Activated CD4-positive, alpha-beta T cell treated with anti-CD3 and anti-CD28 coated beads for 4 hours (primary cell): ENCODE data around the gene OPRM1.
"Not testable (repeated sequence)": the region's sequence is repeated elsewhere in the genome, so short reads cannot be mapped to it uniquely, and the experiment has no call there.

Experiments
- DNase-seq, 2 donors: peaks; one replicate each; pipeline ENCODE4 v3.0.0-alpha.2; 2020

OPRM1 gene

DNA sequence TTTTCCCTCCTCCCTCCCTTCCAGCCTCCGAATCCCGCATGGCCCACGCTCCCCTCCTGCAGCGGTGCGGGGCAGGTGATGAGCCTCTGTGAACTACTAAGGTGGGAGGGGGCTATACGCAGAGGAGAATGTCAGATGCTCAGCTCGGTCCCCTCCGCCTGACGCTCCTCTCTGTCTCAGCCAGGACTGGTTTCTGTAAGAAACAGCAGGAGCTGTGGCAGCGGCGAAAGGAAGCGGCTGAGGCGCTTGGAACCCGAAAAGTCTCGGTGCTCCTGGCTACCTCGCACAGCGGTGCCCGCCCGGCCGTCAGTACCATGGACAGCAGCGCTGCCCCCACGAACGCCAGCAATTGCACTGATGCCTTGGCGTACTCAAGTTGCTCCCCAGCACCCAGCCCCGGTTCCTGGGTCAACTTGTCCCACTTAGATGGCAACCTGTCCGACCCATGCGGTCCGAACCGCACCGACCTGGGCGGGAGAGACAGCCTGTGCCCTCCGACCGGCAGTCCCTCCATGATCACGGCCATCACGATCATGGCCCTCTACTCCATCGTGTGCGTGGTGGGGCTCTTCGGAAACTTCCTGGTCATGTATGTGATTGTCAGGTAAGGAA is at the start of gene OPRM1:
TSS of gene OPRM1 (plus strand) at position 10 of the 612 bp plus-strand sequence. CDS start at position 315, 305 bp downstream.
- peak in 1 of 2 donors; percentile 1 for DNase-seq

GRCh38 chr6:153989989-153990388 is 49.1 kb upstream of the OPRM1 start:
- DNase-seq: no peak

- DNase-seq: no peak
These were observed 45.0 kb upstream of the OPRM1 start for GRCh38 chr6:153994004-153994403.

DNA sequence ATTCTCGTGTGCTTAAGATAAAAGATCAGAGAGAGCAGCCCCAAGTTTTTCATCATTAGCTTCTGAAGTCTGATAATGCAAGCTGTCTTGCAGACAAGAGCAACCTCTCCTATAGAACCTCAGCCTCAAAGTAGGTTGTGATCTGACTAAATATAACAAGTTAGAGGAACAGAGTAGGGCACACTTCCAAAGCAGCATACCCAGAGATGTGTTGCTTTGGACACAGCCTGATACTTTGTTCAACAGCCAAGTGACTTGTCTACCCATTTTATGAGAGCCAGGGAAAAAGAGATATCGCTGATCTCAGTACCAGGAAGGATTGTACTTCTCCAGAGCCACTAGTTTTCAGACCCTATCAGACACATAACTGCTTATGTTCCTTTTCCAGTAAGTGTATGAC is 44.2 kb upstream of the OPRM1 start:
- DNase-seq: no peak

DNA sequence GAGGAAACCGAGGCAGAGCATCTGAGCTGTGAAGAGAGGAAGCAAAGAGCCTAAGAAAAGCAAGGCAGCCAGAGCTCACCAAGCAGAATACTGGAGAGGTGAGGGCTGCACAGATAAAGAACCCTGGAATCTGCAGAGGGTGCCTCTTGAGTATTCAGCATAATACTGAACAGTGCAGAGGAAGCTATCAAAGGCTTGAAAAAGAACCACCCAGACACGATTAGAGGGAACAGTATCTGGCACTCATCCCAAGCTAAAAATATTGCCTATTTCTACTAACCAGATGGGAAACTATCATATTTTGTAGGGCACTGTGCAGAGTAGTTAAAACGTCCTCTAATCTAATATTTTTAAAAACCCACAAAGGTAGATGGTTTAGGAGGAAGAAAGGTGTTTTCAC is 41.8 kb upstream of the OPRM1 start:
- DNase-seq: no peak

GRCh38 chr6:154001494-154002285 is 37.4 kb upstream of the OPRM1 start:
- no peak for DNase-seq

DNA sequence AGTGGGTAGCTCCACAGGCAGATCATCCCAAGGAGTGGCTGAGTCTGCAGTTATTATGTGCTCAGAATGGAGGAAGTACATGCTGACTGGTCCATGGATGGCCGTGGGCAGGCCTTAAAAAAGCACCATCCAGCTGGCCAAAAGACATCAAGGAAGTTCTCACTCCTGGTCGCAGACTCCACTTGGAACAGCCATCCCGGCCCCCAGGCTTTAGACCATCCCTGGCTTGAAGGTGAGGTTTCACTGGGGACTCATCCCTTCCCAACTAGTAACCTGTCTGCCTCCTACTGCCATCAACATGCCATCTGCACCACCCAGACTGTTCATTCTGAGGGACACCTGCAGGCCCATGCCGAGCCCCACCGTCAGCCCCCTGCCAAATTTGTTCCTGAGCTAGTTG is 36.1 kb upstream of the OPRM1 start:
- DNase-seq: no peak

GRCh38 chr6:154010371-154010770 is 28.7 kb upstream of the OPRM1 start:
- DNase-seq: no peak

DNA sequence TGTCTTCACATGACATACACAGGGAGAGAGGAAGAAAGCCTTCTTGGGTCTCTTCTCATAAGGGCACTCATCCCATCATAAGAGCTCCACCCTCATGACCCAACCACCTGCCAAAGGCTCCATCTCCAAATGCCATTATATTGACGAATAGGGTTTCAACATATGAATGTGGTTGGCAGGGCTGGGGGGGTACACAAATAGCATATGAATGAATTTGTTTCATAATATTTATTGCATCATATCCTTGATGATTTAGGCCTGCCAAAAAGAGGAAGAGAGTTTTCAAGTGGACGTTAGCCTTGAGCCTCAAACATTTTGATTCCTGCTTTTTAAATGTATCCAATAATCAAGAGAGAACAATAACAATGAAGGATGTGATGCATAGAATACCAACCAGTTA is 26.2 kb upstream of the OPRM1 start:
- DNase-seq: no peak

GRCh38 chr6:154017786-154018185 is 21.3 kb upstream of the OPRM1 start:
- DNase-seq: no peak

- DNase-seq: no peak
These were observed 8.4 kb upstream of the OPRM1 start for GRCh38 chr6:154030646-154031045.

DNA sequence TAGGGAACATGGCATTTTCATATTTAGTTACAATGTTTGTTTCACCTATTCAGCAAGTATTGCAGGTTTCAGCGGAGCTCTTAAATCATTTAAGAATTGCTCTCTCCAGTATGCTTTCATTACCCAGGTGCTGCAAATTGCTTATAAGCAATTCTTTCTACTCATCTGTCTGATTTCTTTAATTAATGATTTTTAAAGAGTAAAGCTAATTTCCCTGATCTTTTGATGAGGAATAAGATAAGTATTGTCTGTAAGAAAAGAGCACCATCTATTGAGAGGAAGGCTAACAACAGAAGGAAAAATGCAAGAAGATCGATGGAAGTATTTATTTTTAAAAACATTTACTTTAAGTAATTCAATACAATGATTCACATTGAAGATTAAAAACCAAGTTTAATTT is 2.0 kb downstream of the OPRM1 start:
- DNase-seq: no peak

DNA sequence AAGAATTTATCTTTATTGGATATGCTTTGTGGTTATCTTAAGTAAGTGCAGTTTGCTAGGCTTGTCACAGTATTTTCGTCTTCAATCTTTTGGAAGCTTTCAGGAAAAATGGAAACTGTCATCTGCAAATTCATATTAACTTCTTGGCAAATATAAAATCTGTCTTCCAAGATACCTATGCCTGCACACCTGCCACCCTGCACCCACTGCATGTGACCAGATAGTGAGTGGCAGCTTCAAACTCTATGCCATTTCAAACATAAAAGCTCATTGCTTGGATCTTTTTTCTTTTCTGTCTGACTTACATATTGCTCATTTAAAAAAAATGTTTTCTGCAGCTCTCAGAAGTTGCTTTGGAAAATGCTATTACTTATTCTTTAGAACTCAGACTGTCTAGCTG is 14.1 kb downstream of the OPRM1 start:
- DNase-seq: no peak

GRCh38 chr6:154056536-154056935 is 17.5 kb downstream of the OPRM1 start:
- DNase-seq: no peak

DNA sequence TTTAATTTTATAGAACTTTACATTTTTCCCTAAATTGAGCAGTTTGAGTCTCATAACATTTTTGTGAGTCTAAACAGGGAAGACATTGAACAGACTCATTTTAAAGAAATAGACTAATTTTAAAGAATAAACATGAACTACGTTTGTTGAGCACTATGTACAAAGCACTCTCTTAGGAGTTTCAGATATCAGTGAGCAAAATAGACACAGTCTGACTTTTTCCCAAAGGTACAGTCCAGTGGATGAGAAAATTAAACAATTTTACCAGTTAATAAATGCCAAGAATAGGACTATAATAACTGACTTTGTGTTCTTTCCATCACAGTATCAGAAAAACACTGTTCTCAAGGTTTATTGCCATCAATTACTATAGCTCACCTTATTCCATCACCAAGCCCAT is 18.1 kb downstream of the OPRM1 start:
- no peak for DNase-seq

DNA sequence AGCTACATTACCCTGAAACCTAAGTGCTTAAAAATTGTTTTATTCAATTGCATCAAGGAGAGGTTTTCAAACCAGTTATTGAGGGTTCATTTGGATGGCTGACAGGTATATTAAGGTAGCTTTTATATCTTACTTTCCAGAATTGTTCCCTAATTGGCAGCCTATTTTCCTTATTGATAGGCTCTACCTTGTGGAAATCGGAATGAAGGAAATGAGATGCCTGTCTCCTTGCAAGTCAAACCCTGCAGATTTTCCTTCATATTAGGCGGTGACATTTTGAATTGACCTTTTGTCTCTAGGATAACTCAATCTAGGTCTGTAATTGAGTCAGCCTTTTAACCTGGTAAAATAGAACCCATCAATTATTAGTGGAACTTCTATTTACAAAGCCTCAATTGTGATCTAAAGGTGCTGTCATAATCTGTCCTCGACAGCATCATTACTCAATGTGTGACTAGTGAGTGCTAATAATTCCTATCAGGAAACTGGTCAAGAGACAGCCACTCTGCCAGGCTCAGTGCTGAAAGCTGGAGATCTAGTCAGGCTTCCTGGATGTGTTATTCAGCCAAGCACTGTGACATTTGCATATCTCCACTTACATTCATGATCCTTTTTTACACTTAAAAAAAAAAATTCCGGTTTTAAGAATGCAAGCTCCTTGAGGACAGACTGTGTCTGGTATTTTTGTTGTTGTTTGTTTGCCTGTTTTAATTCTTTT is 20.1 kb downstream of the OPRM1 start:
- no peak for DNase-seq

DNA sequence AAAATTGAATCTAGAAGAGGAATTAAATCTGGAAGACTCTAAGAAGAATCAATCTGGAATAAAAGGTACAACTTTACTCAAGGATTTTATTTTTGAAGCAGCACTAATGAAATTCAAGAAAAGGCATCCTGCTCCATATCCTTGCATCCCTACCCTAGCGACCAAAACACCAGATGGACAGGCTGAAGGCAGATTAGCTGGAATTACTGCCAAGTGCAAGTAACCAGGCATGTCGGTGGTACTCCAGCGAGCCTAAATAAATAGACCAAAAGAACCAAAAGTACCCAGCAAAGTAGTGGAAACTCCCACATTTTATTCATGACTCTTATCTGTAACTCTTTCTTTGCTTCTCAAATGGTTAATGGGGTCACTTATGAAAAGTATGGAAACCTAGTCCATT is 21.0 kb downstream of the OPRM1 start:
- DNase-seq: no peak

DNA sequence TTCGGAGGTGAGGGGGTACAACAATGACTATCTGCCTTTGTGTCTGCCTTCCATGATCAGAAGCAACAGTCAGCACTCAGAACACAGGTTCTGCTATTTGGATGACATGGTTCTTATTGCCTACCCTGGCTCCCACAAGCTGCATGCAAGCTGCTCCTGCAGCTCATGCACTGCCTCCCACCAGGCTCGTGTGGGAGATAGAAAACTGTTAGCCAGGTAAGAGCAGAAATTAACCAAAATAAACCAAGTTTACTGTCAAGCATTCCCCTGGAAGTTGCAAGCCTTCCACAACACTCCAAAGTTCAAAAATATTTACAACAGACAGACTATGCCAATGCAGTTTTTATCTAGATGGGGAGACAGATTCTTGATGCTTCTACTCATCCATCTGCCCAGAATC is 31.0 kb downstream of the OPRM1 start:
- no peak for DNase-seq

- no peak for DNase-seq
These were observed 31.6 kb downstream of the OPRM1 start for GRCh38 chr6:154070657-154071056.

DNA sequence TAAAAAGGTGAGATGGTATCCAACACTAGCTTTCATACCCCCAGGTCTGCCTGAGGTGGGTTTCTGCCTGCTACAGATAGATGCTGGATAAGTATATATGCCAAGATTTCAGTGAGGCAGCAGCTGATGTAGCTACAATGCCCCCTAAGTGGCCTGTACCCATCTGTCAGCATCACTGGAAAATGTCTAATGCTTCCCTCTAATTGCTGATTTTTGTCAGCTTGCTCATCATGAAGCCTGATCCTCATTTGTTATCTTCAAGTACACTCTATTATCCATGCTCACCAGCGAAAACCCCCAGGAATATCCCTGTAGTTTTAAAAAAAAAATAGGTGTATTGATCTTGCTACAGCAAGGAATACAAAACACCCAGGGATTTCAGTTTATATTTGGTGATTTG is 32.2 kb downstream of the OPRM1 start:
- DNase-seq: no peak

DNA sequence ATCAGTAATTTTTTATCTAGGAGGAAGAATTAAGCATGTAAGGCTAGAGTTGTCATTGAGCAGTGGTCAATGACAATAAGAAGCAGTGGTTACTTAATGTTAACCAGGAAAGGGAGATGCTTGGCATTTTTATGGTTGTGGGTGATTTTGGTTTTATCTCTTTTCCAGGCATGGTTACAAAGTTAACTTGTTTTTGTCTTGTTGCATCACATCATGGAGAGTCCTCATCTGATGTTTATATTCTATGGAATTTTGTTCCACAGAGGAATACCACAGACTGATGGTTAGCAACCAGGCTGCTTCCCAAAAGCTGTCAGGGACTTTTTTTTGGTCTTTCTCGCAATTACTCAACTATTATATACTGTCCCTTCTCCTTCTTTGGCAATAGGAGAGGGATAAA is 32.7 kb downstream of the OPRM1 start:
- DNase-seq: no peak

DNA sequence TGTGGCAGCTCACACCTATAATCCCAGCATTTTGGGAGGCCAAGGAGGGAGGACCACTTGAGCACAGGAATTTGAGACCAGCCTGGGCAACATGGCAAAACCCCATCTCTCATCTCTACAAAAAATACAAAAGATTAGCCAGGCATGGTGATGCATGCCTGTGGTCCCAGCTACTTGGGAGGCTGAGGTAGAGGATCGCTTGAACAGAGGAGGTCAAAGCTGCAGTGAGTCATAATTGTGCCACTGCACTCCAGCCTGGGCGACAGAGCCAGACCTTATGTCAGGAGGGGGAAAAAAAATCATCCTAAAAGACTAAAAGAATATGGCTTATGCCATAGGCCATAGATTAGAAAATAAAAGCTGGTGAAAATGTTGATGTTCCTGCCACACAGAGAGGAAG is 39.6 kb downstream of the OPRM1 start:
- DNase-seq: not testable (repeated sequence)

- no peak for DNase-seq
These were observed 41.6 kb downstream of the OPRM1 start for GRCh38 chr6:154080461-154081189.
